ENCODE data around the gene SETD5. TPM values are rescaled to one million over a fixed set of nuclear protein-coding genes. Genes with fewer than 3 reads are reported as not detected.

SETD5 gene
- total and polyA plus RNA-seq, 4 experiments from 2014 or later = 8.4 to 142 (median 96.4) TPM

DNA sequence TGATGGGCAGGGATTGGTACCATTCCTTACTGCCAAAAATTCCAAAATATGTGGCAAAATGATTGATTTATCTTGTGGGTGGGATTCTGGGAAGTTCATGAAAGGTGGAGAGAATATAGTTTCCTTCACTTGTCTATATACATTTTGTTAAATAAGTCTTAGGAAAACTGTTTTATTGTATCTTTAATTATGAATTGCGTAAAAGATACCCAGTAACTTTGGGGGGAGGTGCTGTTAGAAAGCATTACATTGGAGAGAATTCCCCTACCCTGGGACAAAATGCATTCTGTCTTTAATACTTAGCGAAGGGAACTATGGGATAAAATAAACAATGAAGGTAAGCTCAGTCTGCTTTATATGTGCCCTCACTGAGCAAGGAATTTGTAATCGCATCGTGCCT, 4.6 kb downstream of the SETD5 start:
- H3K4me3 ChIP-seq (ENCODE audit: low read length in 2 of 2) = no peak overlapping the region
- Mint-ChIP-seq H3K27ac (peak overlapping the region in 3 of 7 donors; percentile 10 to 76 (median 55)), H3K36me3 (peaks cover 0 to 16% of the 10 kb centered on the region in 2 donors), H3K4me3 (peak overlapping the region in 6 of 8 donors; percentile 0 to 75 (median 52)), H3K9me3 (peaks cover 0 to 2% (median 0%) of the 10 kb centered on the region in 8 donors), H3K4me1 (peaks cover 51 to 83% (median 73%) of the 10 kb centered on the region in 4 donors), H3K27me3 (peaks cover 0 to 3% of the 10 kb centered on the region in 2 donors)
- H3K27me3 ChIP-seq (ENCODE audit: insufficient read depth, low read length) = no peaks in the 10 kb centered on the region
- peaks cover 82% of the 10 kb centered on the region for H3K4me1 ChIP-seq (ENCODE audit: insufficient read depth, low read length)
- POLR2A ChIA-PET (ENCODE audit: partially characterized antibody) = interaction anchor here (0.9 kb wide), 1 partner anchor 17 kb away, joined by 3 read pairs; no protein-coding TSS in a partner anchor
- intact Hi-C loops (cut with micrococcal nuclease) = no loop called here
- CTCF ChIA-PET (ENCODE audit: partially characterized antibody) = no interaction called here
- DNase-seq = no peak
- H3K27ac ChIP-seq (ENCODE audit: low read depth, low read length) = no peak overlapping the region
- H3K9me3 ChIP-seq (ENCODE audit: control insufficient read depth in 1 of 2, low read length in 2 of 2) = no peaks in the 10 kb centered on the region
- no peaks in the 10 kb centered on the region for H3K36me3 ChIP-seq (ENCODE audit: insufficient read depth, low read length)

DNA sequence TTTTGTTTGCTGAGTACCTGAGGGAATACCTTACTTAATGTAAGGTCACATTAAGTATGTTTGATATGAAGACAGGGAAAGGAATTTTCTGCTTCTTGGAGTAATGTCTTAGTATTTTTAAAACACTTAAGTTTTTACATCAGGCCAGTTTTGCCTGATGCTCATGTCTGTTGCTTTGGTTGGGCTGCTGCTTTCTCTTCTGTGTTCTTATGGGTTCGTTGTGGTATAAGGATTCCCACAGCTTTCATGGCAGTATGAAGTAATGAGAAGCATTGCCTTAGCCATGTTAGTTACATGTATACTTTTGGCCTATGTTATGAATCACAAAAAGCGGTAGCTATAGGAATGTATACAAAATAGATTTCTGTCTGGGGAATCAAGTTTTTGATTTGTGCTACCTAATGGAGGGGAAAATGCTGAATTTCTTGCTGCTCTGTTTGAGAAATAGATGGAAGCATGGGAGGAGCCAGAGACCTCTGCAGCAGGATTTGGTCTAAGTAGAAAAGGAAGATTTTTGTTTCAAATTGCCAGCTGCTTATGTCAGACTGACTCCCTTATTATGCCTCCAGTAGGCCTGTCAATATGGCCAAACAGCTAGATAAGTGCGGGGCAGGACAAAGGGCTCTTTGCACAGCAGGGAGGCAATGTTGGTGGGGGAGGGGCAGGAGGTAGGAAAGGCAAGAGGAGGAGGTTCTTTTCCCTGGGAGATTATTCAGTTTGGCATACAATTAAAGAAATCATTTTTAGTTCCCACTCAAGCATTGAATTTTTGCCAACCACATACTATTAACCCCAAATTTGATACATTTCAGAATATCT, 5.2 kb downstream of the SETD5 start:
- Histone ChIP-seq H3K4me3 (ENCODE audit: low read length in 2 of 2) (no peak overlapping the region), H3K36me3 (ENCODE audit: insufficient read depth, low read length) (no peaks in the 10 kb centered on the region), H3K27me3 (ENCODE audit: insufficient read depth, low read length) (no peaks in the 10 kb centered on the region), H3K4me1 (ENCODE audit: insufficient read depth, low read length) (peaks cover 89% of the 10 kb centered on the region), H3K27ac (ENCODE audit: low read depth, low read length) (no peak overlapping the region), H3K9me3 (ENCODE audit: control insufficient read depth in 1 of 2, low read length in 2 of 2) (no peaks in the 10 kb centered on the region)
- H3K27ac Mint-ChIP-seq = peak overlapping the region in 5 of 7 donors; percentile 2 to 93 (median 30)
- ChIA-PET POLR2A (ENCODE audit: partially characterized antibody) (interaction anchor here (0.9 to 1.1 kb wide), 2 partner anchors 8 to 17 kb away, joined by 3 to 6 read pairs; no protein-coding TSS in a partner anchor), CTCF (ENCODE audit: partially characterized antibody) (interaction anchor here (0.8 to 1.0 kb wide), 3 partner anchors 14 to 49 kb away, joined by 3 to 4 read pairs (median 3); no protein-coding TSS in a partner anchor)
- peaks cover 54 to 90% (median 76%) of the 10 kb centered on the region in 4 donors for H3K4me1 Mint-ChIP-seq
- intact Hi-C loops (cut with micrococcal nuclease) = no loop called here
- no peak for DNase-seq
- H3K9me3 Mint-ChIP-seq = no peaks in the 10 kb centered on the region
- H3K27me3 Mint-ChIP-seq = no peaks in the 10 kb centered on the region
- H3K36me3 Mint-ChIP-seq = peaks cover 0 to 14% of the 10 kb centered on the region in 2 donors
- H3K4me3 Mint-ChIP-seq = peak overlapping the region in 5 of 8 donors; percentile 46 to 75 (median 58)

DNA sequence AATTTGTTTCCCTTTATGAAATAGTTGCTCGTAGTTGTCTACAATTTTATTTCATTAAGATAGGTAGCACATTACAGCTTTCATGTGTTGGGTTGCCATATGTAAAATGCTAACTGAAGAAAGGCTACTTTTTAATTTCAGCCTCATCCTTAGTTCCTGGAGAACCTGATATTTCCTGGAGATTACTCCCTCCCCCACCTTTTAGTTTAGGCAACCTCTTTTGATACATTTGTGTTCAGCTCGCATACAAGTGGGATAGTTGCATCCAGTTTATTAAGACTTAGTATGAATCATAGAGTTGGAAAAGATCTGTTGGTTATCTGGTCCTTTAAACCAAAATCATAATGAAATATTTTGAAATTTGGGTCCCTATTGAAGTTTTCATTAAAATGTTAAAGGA, 6.0 kb downstream of the SETD5 start:
- Histone ChIP-seq H3K36me3 (ENCODE audit: insufficient read depth, low read length) (no peaks in the 10 kb centered on the region), H3K27me3 (ENCODE audit: insufficient read depth, low read length) (no peaks in the 10 kb centered on the region), H3K4me1 (ENCODE audit: insufficient read depth, low read length) (peaks cover 96% of the 10 kb centered on the region), H3K27ac (ENCODE audit: low read depth, low read length) (no peak overlapping the region), H3K9me3 (ENCODE audit: control insufficient read depth in 1 of 2, low read length in 2 of 2) (no peaks in the 10 kb centered on the region), H3K4me3 (ENCODE audit: low read length in 2 of 2) (no peak overlapping the region)
- Mint-ChIP-seq H3K27ac (no peak overlapping the region), H3K4me3 (peak overlapping the region in 2 of 8 donors; percentile 26 to 75), H3K36me3 (peaks cover 0 to 9% of the 10 kb centered on the region in 2 donors), H3K9me3 (no peaks in the 10 kb centered on the region), H3K4me1 (peaks cover 58 to 94% (median 77%) of the 10 kb centered on the region in 4 donors), H3K27me3 (no peaks in the 10 kb centered on the region)
- no peak for DNase-seq
- ChIA-PET POLR2A (ENCODE audit: partially characterized antibody) (interaction anchor here (1.1 kb wide), 1 partner anchor 9 kb away, joined by 6 read pairs; no protein-coding TSS in a partner anchor), CTCF (ENCODE audit: partially characterized antibody) (interaction anchor here (0.8 to 1.3 kb wide), 4 partner anchors 9 to 50 kb away, joined by 3 to 5 read pairs (median 4); no protein-coding TSS in a partner anchor)
- intact Hi-C loops (cut with micrococcal nuclease) = no loop called here

DNA sequence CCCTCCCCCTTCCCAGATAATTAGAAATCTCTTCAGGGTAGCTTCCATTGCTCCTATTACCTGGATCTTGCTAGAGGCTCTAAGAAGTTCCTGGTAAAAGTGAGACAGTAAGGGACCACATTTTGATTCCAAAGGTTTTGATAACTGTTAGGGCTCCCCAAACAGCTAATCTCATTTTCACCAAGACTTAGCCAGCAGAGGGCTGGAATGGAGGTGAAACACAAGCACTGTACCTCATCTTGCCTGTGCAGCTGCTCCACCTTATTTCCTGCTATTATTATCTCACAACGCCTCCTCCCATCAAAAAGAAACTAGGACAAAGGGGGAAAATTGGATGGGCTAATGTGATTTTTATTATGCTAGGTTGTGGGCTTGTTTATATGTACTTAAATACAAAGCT, 7.3 kb downstream of the SETD5 start:
- intact Hi-C loops (cut with micrococcal nuclease) = loop anchor here (2.0 kb wide), 1 partner anchor 16 kb away; no protein-coding TSS in a partner anchor
- H3K27me3 ChIP-seq (ENCODE audit: insufficient read depth, low read length) = no peaks in the 10 kb centered on the region
- H3K4me3 ChIP-seq (ENCODE audit: low read length in 2 of 2) = no peak overlapping the region
- ChIA-PET CTCF (ENCODE audit: partially characterized antibody) (interaction anchor here (0.8 to 1.8 kb wide), 6 partner anchors 10 to 51 kb away, joined by 3 to 7 read pairs (median 6); no protein-coding TSS in a partner anchor), POLR2A (ENCODE audit: partially characterized antibody) (interaction anchor here (0.9 to 1.9 kb wide), 4 partner anchors 9 to 22 kb away, joined by 3 to 17 read pairs (median 4); no protein-coding TSS in a partner anchor)
- peak overlapping the region; percentile 9 to 86 (median 67) for H3K27ac Mint-ChIP-seq
- no peaks in the 10 kb centered on the region for H3K9me3 Mint-ChIP-seq
- H3K36me3 ChIP-seq (ENCODE audit: insufficient read depth, low read length) = no peaks in the 10 kb centered on the region
- H3K27ac ChIP-seq (ENCODE audit: low read depth, low read length) = no peak overlapping the region
- H3K27me3 Mint-ChIP-seq = no peaks in the 10 kb centered on the region
- peaks cover 58 to 94% (median 76%) of the 10 kb centered on the region in 4 donors for H3K4me1 Mint-ChIP-seq
- no peaks in the 10 kb centered on the region for H3K9me3 ChIP-seq (ENCODE audit: control insufficient read depth in 1 of 2, low read length in 2 of 2)
- H3K36me3 Mint-ChIP-seq = peaks cover 0 to 5% of the 10 kb centered on the region in 2 donors
- peak overlapping the region in 4 of 8 donors; percentile 55 to 86 (median 60) for H3K4me3 Mint-ChIP-seq
- H3K4me1 ChIP-seq (ENCODE audit: insufficient read depth, low read length) = peaks cover 94% of the 10 kb centered on the region
- DNase-seq = peak in 2 of 5 donors; percentile 10 to 26

DNA sequence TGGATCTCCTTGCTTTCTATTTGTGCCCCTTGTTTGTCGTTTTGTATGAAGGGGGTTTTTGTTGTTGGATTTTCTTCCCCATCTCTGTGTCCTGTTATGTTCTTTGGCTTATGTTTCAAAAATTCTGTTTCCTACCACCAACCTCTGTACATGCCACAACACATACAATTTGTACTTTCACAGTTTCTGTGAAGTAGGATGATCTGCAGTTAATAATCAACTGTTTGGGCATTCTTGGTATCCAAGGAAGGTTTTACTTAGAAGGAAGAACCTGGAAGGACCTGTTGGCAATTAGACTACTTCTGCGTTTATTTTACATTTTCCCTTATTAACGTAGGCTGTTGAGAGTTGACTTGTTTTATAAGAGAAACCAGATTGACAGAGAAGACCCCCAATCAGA, 8.3 kb downstream of the SETD5 start:
- Mint-ChIP-seq H3K4me3 (peak overlapping the region in 4 of 8 donors; percentile 13 to 59 (median 42)), H3K4me1 (peaks cover 60 to 93% (median 77%) of the 10 kb centered on the region in 4 donors), H3K27me3 (no peaks in the 10 kb centered on the region), H3K9me3 (no peaks in the 10 kb centered on the region), H3K27ac (peak overlapping the region in 4 of 7 donors; percentile 3 to 84 (median 14)), H3K36me3 (peaks cover 0 to 11% of the 10 kb centered on the region in 2 donors)
- Histone ChIP-seq H3K4me3 (ENCODE audit: low read length in 2 of 2) (no peak overlapping the region), H3K9me3 (ENCODE audit: control insufficient read depth in 1 of 2, low read length in 2 of 2) (no peaks in the 10 kb centered on the region), H3K4me1 (ENCODE audit: insufficient read depth, low read length) (peaks cover 94% of the 10 kb centered on the region), H3K27ac (ENCODE audit: low read depth, low read length) (no peak overlapping the region), H3K27me3 (ENCODE audit: insufficient read depth, low read length) (no peaks in the 10 kb centered on the region), H3K36me3 (ENCODE audit: insufficient read depth, low read length) (no peaks in the 10 kb centered on the region)
- no peak for DNase-seq
- ChIA-PET CTCF (ENCODE audit: partially characterized antibody) (interaction anchor here (1.6 to 1.8 kb wide), 3 partner anchors 11 to 53 kb away, joined by 6 to 7 read pairs (median 6); no protein-coding TSS in a partner anchor), POLR2A (ENCODE audit: partially characterized antibody) (interaction anchor here (1.9 kb wide), 1 partner anchor 10 kb away, joined by 17 read pairs; no protein-coding TSS in a partner anchor)
- intact Hi-C loops (cut with micrococcal nuclease) = loop anchor here (2.0 kb wide), 1 partner anchor 15 kb away; no protein-coding TSS in a partner anchor

DNA sequence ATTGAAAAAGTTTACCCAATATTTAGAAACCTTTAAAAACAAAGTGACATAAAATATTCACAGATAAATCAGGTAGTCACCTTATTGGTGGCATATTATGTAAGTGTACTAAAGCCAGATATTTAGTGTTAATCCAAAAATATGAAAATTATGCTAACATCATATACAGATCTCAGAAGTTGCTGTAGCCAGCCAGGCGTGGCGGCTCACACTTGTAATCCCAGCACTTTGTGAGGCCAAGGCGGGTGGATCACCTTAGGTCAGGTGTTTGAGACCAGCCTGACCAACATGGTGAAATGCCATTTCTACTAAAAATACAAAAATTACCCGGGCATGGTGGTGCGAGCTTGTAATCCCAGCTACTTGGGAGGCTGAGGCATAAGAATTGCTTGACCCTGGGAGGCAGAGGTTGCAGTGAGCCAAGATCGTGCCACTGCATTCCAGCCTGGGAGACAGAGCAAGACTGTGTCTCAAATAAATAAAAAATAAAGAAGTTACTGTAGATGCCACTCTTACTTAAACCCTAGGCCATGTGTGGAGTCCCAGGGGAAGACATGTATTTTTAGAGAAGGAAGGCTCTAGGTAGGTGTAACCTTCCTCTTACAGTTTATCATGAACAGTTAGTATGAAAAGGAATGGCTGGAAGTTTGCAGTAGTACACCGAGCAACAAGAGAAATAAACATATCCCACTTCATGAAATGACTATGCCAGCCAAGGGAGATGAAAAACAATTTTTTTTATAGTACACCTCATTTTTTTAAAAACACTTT, 9.6 kb downstream of the SETD5 start:
- ChIA-PET POLR2A (ENCODE audit: partially characterized antibody) (interaction anchor here (1.0 to 1.4 kb wide), 2 partner anchors 10 to 12 kb away, joined by 3 read pairs; no protein-coding TSS in a partner anchor), CTCF (ENCODE audit: partially characterized antibody) (no interaction called here)
- no peaks in the 10 kb centered on the region for H3K9me3 Mint-ChIP-seq
- Histone ChIP-seq H3K36me3 (ENCODE audit: insufficient read depth, low read length) (no peaks in the 10 kb centered on the region), H3K4me1 (ENCODE audit: insufficient read depth, low read length) (peaks cover 94% of the 10 kb centered on the region), H3K27ac (ENCODE audit: low read depth, low read length) (no peak overlapping the region), H3K27me3 (ENCODE audit: insufficient read depth, low read length) (no peaks in the 10 kb centered on the region), H3K9me3 (ENCODE audit: control insufficient read depth in 1 of 2, low read length in 2 of 2) (no peaks in the 10 kb centered on the region), H3K4me3 (ENCODE audit: low read length in 2 of 2) (no peak overlapping the region)
- peaks cover 0 to 12% of the 10 kb centered on the region in 2 donors for H3K36me3 Mint-ChIP-seq
- no peak for DNase-seq
- peaks cover 52 to 88% (median 70%) of the 10 kb centered on the region in 4 donors for H3K4me1 Mint-ChIP-seq
- peak overlapping the region in 4 of 7 donors; percentile 10 to 84 (median 26) for H3K27ac Mint-ChIP-seq
- no peaks in the 10 kb centered on the region for H3K27me3 Mint-ChIP-seq
- intact Hi-C loops (cut with micrococcal nuclease) = no loop called here
- H3K4me3 Mint-ChIP-seq = peak overlapping the region in 1 of 8 donors; percentile 43
